ENCODE data around the gene BRICD5. TPM values are rescaled to one million over a fixed set of nuclear protein-coding genes. Genes with fewer than 3 reads are reported as not detected.

The BRICD5 gene
- total and polyA plus RNA-seq, 2 of the 13 experiments (the other 11 are each of a cell fraction or from before 2014, with no cell fraction given), result 1.6 to 5.8 TPM

- TF ChIP-seq GMEB1 (CRISPR knock-in tag; IDR thresholded peaks at IDR 0.05; ENCODE audit: borderline replicate concordance) (no peak), NR2F6 (IDR thresholded peaks at IDR 0.05) (no peak), NR2F6 (CRISPR knock-in tag; IDR thresholded peaks at IDR 0.05) (peak; percentile 22; the same call in 1 of the 2 replicates), TAF15 (IDR thresholded peaks at IDR 0.05; ENCODE audit: low read depth, low read length, poor library complexity, severe bottlenecking) (no peak), FOXP4 (CRISPR knock-in tag; IDR thresholded peaks at IDR 0.05) (no peak), TAF1 (CRISPR knock-in tag; IDR thresholded peaks at IDR 0.05) (no peak), HNRNPH1 (optimal IDR thresholded peaks at IDR 0.05; ENCODE audit: low read depth, low read length) (no peak), MEF2D (CRISPR knock-in tag; IDR thresholded peaks at IDR 0.05) (no peak), ZNF205 (CRISPR knock-in tag; IDR thresholded peaks at IDR 0.05) (no peak), MED13 (CRISPR knock-in tag; IDR thresholded peaks at IDR 0.05) (no peak), RCOR2 (CRISPR knock-in tag; IDR thresholded peaks at IDR 0.05) (peak; percentile 96), PRDM15 (CRISPR knock-in tag; IDR thresholded peaks at IDR 0.05) (no peak), KMT2B (CRISPR knock-in tag; IDR thresholded peaks at IDR 0.05) (no peak), ATF3 (CRISPR knock-in tag; IDR thresholded peaks at IDR 0.05) (no peak), SALL1 (CRISPR knock-in tag; IDR thresholded peaks at IDR 0.05) (0 out of 2 replicates have a peak, but pooled peaks have one; percentile 13), U2AF1 (optimal IDR thresholded peaks at IDR 0.05; ENCODE audit: low read depth, low read length) (no peak), ZNF557 (CRISPR knock-in tag; IDR thresholded peaks at IDR 0.05) (no peak), ZNF260 (CRISPR knock-in tag; IDR thresholded peaks at IDR 0.05; ENCODE audit: borderline replicate concordance, low read depth) (no peak), ADNP (CRISPR knock-in tag; IDR thresholded peaks at IDR 0.05) (peak; percentile 97), ZNF766 (CRISPR knock-in tag; IDR thresholded peaks at IDR 0.05; ENCODE audit: borderline replicate concordance) (no peak)
- TF ChIP-seq, protein P1, sequence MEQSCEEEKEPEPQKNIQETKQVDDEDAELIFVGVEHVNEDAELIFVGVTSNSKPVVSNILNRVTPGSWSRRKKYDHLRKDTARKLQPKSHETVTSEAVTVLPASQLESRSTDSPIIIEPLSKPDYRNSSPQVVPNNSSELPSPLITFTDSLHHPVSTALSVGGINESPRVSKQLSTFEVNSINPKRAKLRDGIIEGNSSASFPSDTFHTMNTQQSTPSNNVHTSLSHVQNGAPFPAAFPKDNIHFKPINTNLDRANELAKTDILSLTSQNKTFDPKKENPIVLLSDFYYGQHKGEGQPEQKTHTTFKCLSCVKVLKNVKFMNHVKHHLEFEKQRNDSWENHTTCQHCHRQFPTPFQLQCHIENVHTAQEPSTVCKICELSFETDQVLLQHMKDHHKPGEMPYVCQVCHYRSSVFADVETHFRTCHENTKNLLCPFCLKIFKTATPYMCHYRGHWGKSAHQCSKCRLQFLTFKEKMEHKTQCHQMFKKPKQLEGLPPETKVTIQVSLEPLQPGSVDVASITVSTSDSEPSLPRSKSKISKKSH (CRISPR knock-in tag; IDR thresholded peaks at IDR 0.05; ENCODE audit: borderline replicate concordance), result no peak
These were observed 15.8 kb downstream of the BRICD5 start (continued) for GRCh38 chr16:2194852-2195321.
